Liver (tissue), 9 donors: Measurements from ENCODE around the gene ST3GAL3. TPM values are rescaled to one million over a fixed set of nuclear protein-coding genes. Genes with fewer than 3 reads are reported as not detected.

ENCODE experiments used
- DNase-seq: peaks from one replicate; pipeline ENCODE4 v3.0.0-alpha.2; 2017; ENCODE audit warnings: low spot score
- H3K27ac ChIP-seq, 2 donors: one replicate each; pipeline ENCODE4 v1.7.0; 2013; ENCODE audit warnings: inconsistent platforms in 2 of 2, low read length in 2 of 2, control low read depth in 1 of 2, low read depth in 1 of 2, mild to moderate bottlenecking in 1 of 2
- H3K27me3 ChIP-seq, 4 donors: one replicate each; pipeline versions ENCODE4 v1.6.1 to v1.7.0; 2013; ENCODE audit warnings: low read length in 3 of 4, inconsistent platforms in 1 of 4, mild to moderate bottlenecking in 1 of 4, moderate library complexity in 1 of 4; ENCODE audit not compliant: control insufficient read depth in 4 of 4, insufficient read depth in 4 of 4
- H3K36me3 ChIP-seq, 4 donors: one replicate each; pipeline versions ENCODE4 v1.6.1 to v1.7.0; 2013; ENCODE audit warnings: low read length in 3 of 4, mild to moderate bottlenecking in 3 of 4, low read depth in 1 of 4, moderate library complexity in 1 of 4; ENCODE audit not compliant: control insufficient read depth in 4 of 4, insufficient read depth in 3 of 4
- H3K4me1 ChIP-seq, 4 donors: one replicate each; pipeline versions ENCODE4 v1.6.1 to v1.7.0; 2013; ENCODE audit warnings: low read length in 3 of 4, mild to moderate bottlenecking in 3 of 4, moderate library complexity in 1 of 4; ENCODE audit not compliant: control insufficient read depth in 4 of 4, insufficient read depth in 4 of 4
- H3K4me3 ChIP-seq, 3 donors: one replicate each; pipeline versions ENCODE4 v1.6.1 to v1.7.0; 2013; ENCODE audit warnings: low read length in 3 of 3, control low read depth in 1 of 3, low read depth in 1 of 3, mild to moderate bottlenecking in 1 of 3
- H3K9ac ChIP-seq, 2 donors: one replicate each; pipeline ENCODE4 v1.7.0; 2013; ENCODE audit warnings: low read length in 2 of 2, mild to moderate bottlenecking in 2 of 2, moderate library complexity in 2 of 2, control low read depth in 1 of 2, low read depth in 1 of 2
- H3K9me3 ChIP-seq, 4 donors: one replicate each; pipeline versions ENCODE4 v1.6.1 to v1.7.0; 2013; ENCODE audit warnings: low read length in 3 of 4; ENCODE audit not compliant: control insufficient read depth in 4 of 4
- ATF3 ChIP-seq: IDR thresholded peaks from 2 replicates; pipeline ENCODE4 v1.6.1; 2016; ENCODE audit warnings: antibody characterized with exemption
- EGR1 ChIP-seq, 2 donors: IDR thresholded peaks; 2 replicates each; pipeline ENCODE4 v1.6.1; 2016 to 2018; ENCODE audit warnings: antibody characterized with exemption in 2 of 2, low read depth in 2 of 2
- FOXA1 ChIP-seq: IDR thresholded peaks from 2 replicates; pipeline ENCODE4 v1.6.1; 2016; ENCODE audit warnings: antibody characterized with exemption
- FOXA2 ChIP-seq: IDR thresholded peaks from 2 replicates; pipeline ENCODE4 v1.6.1; 2016; ENCODE audit warnings: antibody characterized with exemption
- GABPA ChIP-seq, 2 donors: IDR thresholded peaks in 1 of 2; conservative IDR thresholded peaks in 1 of 2; 2 replicates each; pipeline ENCODE4 v1.6.1; 2016; ENCODE audit warnings: antibody characterized with exemption in 2 of 2, mild to moderate bottlenecking in 1 of 2, moderate library complexity in 1 of 2
- HNF4A ChIP-seq, 2 donors: conservative IDR thresholded peaks; 2 replicates each; pipeline ENCODE4 v1.6.1; 2016; ENCODE audit warnings: antibody characterized with exemption in 2 of 2, mild to moderate bottlenecking in 2 of 2
- HNF4G ChIP-seq: IDR thresholded peaks from 2 replicates; pipeline ENCODE4 v1.6.1; 2016; ENCODE audit warnings: antibody characterized with exemption
- JUND ChIP-seq, 2 donors: IDR thresholded peaks; 2 replicates each; pipeline ENCODE4 v1.6.1; 2016; ENCODE audit warnings: antibody characterized with exemption in 2 of 2
- NR2F2 ChIP-seq: IDR thresholded peaks from 2 replicates; pipeline ENCODE4 v1.6.1; 2016; ENCODE audit warnings: antibody characterized with exemption
- RAD21 ChIP-seq, 2 donors: IDR thresholded peaks; 2 replicates each; pipeline ENCODE4 v1.6.1; 2016; ENCODE audit warnings: antibody characterized with exemption in 2 of 2, mild to moderate bottlenecking in 2 of 2
- REST ChIP-seq: IDR thresholded peaks from 2 replicates; pipeline ENCODE4 v1.6.1; 2016; ENCODE audit warnings: antibody characterized with exemption, mild to moderate bottlenecking
- RXRA ChIP-seq, 2 donors: IDR thresholded peaks; 2 replicates each; pipeline ENCODE4 v1.6.1; 2017 to 2018; ENCODE audit warnings: antibody characterized with exemption in 2 of 2, mild to moderate bottlenecking in 1 of 2
- SP1 ChIP-seq: IDR thresholded peaks from 2 replicates; pipeline ENCODE4 v1.6.1; 2018; ENCODE audit warnings: antibody characterized with exemption, mild to moderate bottlenecking
- TAF1 ChIP-seq: conservative IDR thresholded peaks from 2 replicates; pipeline ENCODE4 v1.6.1; 2016; ENCODE audit warnings: antibody characterized with exemption, mild to moderate bottlenecking
- YY1 ChIP-seq: IDR thresholded peaks from 2 replicates; pipeline ENCODE4 v1.6.1; 2016; ENCODE audit warnings: antibody characterized with exemption, mild to moderate bottlenecking
- ZBTB33 ChIP-seq: IDR thresholded peaks from 2 replicates; pipeline ENCODE4 v1.6.1; 2016; ENCODE audit warnings: antibody characterized with exemption
- WGBS: extraction: QIAGEN DNeasy Blood & Tissue Kit; methylation state at CpG from one replicate; pipeline ENCODE4 v1.1.7; 2013; 5-methylcytosine and 5-hydroxymethylcytosine counted together
- polyA plus RNA-seq, 2 donors: library from polyadenylated mRNA; stranded (reverse) in 1 of 2; unstranded in 1 of 2; fragments of 200-250 nt in 1 of 2; fragments of >200 nt in 1 of 2; fragmentation: Nextera tagmentation in 1 of 2; extraction: Ambion mirVana in 1 of 2; gene quantifications; one replicate each; pipeline versions ENCODE4 v1.2.1 to v1.2.3, GENCODE V29; 2013 to 2015
- total RNA-seq, 2 donors: library from RNA; depleted of rRNA; stranded (reverse); fragments of >200 nt; gene quantifications; one replicate each; pipeline ENCODE4 v1.2.3, GENCODE V29; 2014
- donor health status: healthy.
- donor health status: healthy.
- donor health status: healthy.
- donor health status: healthy.
- donor health status: healthy.

ST3GAL3 gene
- total and polyA plus RNA-seq, 4 donors, result 4.9 to 11.4 (median 8.1) TPM

- Histone ChIP-seq H3K9me3 (no peaks in the 10 kb centered on the region), H3K4me3 (no peak overlapping the region), H3K4me1 (no peaks in the 10 kb centered on the region), H3K36me3 (peaks cover 0 to 14% (median 1%) of the 10 kb centered on the region in 4 donors), H3K27me3 (no peaks in the 10 kb centered on the region), H3K27ac (no peak overlapping the region), H3K9ac (no peak overlapping the region)
- DNase-seq, result no peak
- 90% methylated on average over 3 of the region's 3 CpGs for WGBS
- TF ChIP-seq REST (no peak), RXRA (IDR thresholded peaks at IDR 0.05) (no peak), YY1 (no peak), EGR1 (IDR thresholded peaks at IDR 0.05; ENCODE audit: low read depth in 2 of 2) (no peak)
Measured at GRCh38 chr1:43861337-43861736, 154.0 kb downstream of the ST3GAL3 start.

- no peak for TF ChIP-seq ATF3
- no peak for TF ChIP-seq FOXA2
- no peak for TF ChIP-seq GABPA (IDR thresholded peaks at IDR 0.05 in 1 of 2, conservative IDR thresholded peaks at IDR 0.05 in 1 of 2)
- no peak for TF ChIP-seq HNF4G
- no peak for TF ChIP-seq TAF1
- no peak for TF ChIP-seq NR2F2
- TF ChIP-seq ZBTB33, result no peak
- TF ChIP-seq FOXA1, result no peak
- TF ChIP-seq RXRA (IDR thresholded peaks at IDR 0.05), result no peak
- no peak for TF ChIP-seq EGR1 (IDR thresholded peaks at IDR 0.05; ENCODE audit: low read depth in 2 of 2)
- no peak for TF ChIP-seq YY1
- TF ChIP-seq JUND (IDR thresholded peaks at IDR 0.05), result no peak
- no peak for TF ChIP-seq SP1
- TF ChIP-seq RAD21 (IDR thresholded peaks at IDR 0.05), result no peak
- TF ChIP-seq HNF4A (conservative IDR thresholded peaks at IDR 0.05), result no peak
- no peaks in the 10 kb centered on the region for H3K27me3 ChIP-seq
- H3K27ac ChIP-seq, result no peak overlapping the region
- no peaks in the 10 kb centered on the region for H3K4me1 ChIP-seq
- no peak for DNase-seq
- 96% methylated on average over 7 of the region's 7 CpGs for WGBS
- peaks cover 0 to 14% (median 1%) of the 10 kb centered on the region in 4 donors for H3K36me3 ChIP-seq
- no peak overlapping the region for H3K4me3 ChIP-seq
- H3K9ac ChIP-seq, result no peak overlapping the region
- no peaks in the 10 kb centered on the region for H3K9me3 ChIP-seq
Measured at GRCh38 chr1:43861988-43862735, 154.8 kb downstream of the ST3GAL3 start.
